ENCODE data around the gene CELF3.

- no peak for TF ChIP-seq CTCF (conservative IDR thresholded peaks at IDR 0.05; ENCODE audit: low read depth, low read length)
- no peak for TF ChIP-seq EZH2 (IDR thresholded peaks at IDR 0.05; ENCODE audit: low read length, unreplicated experiment)
- no peak for TF ChIP-seq EZH2phosphoT487 (IDR thresholded peaks at IDR 0.05; ENCODE audit: borderline replicate concordance, low read length)
Observed at GRCh38 chr1:151711951-151712350, 4.7 kb downstream of the CELF3 start.

All from PC-3 (cell line).